ENCODE data around the gene PSMB3.

The PSMB3 gene

DNA sequence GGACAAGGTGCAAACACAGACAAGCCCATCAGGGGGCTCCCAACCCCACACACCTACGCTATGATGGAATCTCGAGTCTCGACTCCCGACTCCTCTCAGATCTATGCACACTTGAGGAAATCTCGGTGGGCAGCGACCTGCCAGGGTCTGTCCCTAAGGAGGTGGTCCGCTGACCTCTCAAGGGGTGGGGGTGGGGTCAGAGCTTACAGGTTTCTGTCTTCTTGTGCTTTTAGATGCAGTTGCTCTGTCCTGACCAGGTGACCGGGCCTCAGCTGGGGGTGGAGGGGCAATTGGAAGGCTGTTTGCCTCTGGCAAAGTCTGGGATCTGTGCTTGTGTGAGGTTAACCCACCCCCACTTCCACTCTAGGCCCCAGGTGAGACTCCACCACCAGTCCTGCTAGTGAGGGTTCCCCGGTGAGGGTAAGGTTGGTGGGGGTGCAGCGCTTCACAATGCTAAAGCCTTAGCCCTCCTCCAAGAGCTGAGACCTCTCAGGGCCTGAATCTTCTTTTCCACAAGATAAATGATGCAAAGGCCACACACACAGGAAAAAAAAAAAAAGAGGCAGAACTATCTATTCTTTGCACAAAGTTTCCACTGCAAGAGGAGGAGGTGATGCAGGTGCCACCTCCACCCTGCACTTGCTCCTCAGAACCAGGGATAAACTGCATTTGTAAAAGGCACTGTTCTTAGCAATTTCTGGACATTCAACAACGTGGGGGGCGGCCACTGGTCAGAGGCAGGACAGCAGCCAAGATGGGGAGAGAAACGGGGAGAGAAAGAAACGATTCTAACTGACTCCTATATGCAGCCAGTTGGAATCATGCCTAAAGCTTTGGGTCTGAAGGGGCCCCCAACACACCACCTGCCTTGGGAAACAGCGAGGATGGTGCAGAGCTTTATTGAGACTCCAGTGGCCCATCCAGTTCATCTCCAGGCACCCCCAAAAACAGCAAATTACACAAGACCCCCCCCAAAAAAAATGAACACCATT lies 18.3 kb upstream of the PSMB3 start:
- DNase-seq = no peak

DNA sequence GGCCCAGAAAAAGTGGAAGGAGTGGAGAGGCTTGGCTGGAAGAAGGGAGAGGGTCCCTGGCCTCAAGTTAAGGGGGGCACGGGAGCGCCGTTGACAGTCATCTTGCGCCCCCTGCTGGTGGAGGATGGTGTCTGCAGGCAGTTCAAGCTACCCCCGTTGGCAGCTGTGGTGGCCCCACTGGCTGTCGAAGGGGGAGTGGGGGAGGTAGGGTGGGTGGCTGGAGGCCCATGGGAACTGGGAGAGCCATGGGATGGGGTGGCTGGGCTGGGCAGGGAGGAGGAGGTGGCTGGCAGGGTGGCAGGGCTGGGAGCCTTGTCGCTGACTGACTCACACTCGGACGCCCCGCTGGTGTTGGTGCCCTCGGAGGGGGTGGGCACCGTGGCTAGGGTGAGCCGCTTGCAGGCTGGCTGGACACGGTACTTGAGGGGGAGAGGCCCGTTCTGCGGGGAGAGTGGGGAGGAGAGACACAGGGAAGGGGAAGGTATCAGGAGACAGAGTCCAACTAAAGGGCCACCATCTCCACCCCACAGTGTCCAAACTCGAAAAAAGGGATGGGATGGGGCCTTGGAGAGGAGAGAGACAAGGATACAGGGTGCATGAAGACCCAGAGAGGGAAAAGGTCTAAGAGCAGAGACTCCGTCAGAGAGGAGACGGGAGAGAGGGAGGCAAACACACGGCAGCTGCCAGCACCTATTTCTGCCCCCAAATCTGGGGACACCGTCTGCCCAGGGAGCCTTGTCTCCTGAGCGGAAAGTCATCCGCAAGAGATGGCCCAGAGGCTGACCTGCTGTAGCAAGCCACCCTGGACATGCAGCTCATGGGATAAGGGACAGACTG lies 17.2 kb upstream of the PSMB3 start:
- DNase-seq = no peak

DNA sequence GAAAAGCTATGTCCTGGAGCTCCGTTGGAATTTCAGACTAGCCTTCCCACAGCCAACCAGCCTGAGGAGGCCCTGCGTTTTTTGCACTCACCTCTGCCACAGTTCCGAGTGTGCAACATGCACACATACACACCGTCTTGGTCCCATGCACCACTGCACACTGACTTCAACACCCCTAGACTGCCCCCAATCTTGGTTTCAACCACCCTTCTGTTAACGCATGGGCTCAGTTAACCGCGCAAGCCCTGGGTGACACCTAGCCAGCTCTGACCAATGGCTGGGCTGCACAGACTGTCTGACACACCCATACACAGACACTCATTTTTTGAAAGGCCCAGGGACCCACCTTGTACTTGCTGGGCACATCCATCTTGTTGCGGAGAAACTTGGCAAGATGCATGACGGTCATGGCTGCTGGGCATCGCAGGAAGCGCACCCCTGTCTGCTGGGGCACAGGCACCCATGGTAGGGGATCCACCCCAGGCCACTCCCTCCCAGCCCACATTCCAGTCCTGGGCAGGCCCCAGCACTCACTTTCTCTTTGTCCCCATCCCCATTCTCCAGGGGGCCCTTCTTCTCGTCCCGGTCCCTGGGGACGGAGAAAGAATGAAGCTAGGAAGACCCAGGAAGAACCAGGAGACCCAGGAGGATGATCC lies 14.4 kb upstream of the PSMB3 start:
- no peak for DNase-seq

DNA sequence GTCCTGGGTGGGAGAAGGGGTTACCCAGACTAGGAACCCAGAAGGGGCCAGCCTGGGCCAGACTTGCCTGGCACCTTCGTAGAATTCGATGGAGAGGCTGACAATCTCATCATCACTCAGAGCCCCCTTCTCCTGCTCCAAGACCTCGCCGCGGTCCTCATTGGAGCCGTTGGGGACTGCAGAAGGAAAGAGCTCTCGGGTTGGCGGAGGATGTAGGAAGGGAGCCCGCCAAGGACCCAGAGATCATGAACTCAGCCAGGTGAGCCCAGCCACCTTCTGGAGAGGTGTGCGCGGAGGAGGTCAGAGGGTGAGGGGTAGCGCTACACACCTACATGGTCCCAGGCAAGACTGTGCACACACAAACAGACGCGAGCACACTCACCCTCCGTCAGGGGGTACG lies 13.9 kb upstream of the PSMB3 start:
- no peak for DNase-seq

DNA sequence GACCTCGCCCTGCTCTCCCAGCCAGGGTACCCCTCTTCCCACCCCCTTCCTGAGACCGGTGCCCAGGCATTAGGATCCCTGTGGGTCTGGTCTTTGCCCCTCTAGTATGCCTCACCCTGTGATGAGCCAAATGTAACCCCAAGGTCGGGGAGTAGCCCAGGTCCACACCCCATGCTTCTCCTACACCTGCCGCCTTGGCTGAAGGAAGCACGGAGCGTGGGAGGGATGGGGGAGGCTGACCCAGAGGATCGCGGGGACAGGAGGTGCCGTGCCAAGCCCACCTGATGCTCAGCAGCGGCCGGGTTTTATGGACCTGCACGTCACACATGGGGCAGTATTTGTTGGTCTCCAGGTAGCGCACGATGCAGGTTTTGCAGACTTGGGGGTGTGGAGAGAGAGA lies 13.2 kb upstream of the PSMB3 start:
- no peak for DNase-seq

DNA sequence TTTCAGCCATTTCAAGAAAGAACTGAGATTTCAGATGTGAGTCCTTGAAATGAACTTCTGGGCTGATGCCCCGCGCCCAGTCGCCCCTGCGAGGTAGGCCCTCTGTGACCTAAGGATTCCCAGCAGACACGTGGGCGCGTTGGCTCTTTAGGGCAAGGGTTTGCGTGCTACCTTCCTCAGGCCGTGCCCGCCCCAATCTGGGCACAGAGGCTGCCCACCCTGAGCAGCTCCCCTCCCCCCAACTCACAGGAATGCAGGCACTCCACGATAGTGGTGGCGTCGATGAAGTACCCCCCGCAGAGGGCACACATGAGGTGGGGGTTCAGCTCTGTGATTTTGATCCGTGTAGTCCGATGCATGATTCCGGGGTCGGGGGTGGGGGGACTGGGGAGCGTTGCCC lies 12.5 kb upstream of the PSMB3 start:
- no peak for DNase-seq

DNA sequence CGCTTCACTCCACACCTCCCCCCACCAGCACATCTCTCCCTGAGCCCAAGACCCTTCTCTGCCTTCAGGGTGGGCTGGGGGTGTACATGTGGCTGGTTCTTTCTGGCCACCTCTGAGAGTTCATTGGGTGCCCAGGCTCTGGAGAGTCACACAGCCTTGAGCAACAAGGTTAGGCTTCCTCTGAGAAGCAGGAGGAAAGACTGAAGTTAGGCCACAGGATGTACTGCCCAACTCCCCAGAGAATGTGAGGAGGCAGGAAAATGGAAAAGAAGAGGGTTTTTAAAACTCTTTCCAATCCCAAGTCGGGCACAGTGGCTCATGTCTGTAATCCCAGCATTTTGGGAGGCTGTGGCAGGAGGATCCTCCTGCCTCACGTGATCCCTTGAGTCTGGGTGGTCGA lies 11.7 kb upstream of the PSMB3 start:
- DNase-seq = no peak

DNA sequence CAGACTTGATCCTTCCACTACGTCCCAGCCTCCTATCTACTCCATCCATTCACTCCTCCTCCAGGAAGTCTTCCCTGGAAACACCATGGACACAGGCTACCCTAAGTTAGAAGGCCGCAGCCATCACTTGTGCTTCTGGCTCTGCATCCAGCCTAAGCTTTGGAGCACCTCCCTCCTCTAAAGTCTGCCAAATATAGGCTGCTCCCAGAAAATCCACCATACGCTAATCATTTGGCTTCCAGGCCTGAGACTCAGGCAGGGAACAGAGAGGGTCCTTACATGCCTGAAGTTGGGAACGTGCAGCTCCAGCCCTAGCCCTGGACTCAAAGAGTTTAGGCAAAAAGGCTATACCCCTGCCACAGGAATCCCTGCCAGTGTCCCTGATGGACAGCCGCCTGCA lies 11.1 kb upstream of the PSMB3 start:
- DNase-seq = no peak

DNA sequence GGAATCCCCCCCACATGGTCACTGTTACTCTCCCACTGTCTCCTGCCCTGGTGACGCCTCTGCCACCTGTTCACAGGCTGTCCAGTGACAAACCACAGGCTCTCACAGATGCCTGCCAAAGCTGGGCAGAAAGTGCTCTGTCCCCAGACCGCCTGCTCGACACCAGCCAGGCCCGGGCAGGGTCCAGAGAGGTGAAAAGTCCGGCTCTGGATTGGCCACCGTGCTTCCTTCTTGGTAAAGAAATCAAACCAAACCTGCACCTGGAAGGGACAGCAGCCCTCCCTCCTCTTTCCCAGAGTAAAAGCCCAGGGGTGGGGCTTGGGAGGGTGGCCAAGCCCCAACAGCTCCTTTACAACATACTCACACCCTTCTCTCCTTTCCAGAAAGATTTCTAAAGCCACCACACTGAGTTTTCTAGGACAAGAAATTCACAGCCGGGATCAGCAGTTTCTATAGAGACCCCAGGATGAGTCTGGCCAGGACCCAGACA lies 10.6 kb upstream of the PSMB3 start:
- no peak for DNase-seq

DNA sequence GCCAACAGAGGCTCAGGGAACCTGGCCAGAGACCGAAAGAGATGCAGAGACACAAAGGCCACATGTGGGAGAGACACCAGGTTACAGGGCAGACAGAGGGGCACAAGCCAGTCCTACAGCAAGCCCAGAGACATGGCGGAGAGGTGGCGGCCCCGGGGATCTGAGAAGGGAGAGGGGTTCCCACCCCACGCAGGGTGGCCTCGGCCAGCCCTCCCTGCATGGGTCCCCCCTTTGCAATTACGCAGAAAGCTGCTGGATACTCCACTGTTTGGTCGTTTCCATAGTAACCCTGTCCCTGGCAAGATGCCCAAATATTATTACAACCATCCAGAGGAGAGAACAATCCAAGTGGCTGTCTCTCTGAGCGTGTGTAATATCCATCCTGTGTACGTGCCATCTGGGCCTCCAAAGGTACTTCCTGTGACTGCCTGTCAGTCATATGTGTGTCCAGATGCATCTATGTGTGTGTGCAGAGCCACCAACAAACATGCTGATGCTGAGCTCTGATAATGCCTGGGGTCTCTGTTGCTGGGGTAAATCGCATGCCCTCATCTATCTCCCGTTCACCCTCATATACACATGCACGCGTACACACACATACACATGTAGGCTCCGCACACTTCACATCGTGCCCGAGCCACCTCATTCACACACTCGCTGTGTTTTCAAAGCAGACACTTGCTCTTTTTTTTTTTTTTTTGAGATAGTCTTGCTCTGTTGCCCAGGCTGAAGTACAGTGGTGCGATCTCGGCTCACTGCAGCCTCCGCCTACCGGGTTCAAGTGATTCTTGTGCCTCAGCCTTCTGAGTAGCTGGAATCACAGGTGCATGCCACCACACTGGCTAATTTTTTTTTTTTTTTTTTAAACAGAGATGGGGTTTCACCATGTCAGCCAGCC lies 9.9 kb upstream of the PSMB3 start:
- DNase-seq = peak; percentile 61

DNA sequence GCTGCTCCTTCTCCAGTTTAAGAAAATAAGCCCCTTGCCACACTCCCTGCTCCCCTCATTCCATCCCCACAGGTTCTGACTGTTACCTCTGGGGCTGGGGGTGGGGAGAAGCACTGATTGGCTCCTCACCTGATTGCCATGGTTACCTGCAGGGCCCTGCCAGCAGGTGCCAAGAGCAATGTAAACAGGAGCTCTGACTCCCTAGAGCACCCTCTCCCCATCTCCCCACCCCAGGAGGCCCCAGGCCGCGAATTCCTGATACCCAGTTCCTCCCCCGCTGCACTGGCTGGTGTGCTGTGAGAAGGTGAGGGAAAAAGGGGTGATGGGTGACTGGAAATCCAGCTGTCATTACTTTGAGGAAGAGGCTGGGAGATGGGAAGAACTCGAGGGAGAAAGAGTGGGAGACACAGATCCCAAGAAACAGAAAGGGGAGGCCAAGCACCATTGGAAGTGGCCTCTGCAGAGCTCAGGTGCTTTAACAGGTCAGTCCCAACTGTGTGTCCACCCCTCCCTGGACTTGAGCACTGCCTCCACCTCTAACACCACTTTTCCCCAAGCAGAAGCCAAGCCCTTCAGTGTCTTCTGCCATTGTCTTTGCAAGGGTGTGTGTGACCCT lies 8.9 kb upstream of the PSMB3 start:
- DNase-seq = peak; percentile 78

DNA sequence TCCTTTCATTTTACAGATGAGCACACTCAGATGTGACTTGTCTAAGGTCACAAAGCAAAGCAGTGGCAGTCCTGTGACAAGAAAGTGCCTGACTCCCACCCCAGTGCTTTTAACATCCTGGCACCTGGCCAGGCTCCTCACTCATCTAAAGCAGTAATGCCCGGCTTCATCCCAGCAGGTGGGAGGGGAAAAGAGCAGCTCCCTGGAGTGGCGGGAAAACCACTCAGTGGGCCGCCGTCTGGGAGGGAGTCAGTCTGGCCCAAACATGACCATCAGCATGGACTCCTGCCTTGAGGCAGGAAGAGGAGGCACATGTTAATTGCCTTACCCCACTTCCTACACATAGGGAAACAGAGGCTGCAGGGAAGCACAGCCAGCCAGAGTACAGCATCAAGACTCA lies 7.0 kb upstream of the PSMB3 start:
- DNase-seq = peak; percentile 68

DNA sequence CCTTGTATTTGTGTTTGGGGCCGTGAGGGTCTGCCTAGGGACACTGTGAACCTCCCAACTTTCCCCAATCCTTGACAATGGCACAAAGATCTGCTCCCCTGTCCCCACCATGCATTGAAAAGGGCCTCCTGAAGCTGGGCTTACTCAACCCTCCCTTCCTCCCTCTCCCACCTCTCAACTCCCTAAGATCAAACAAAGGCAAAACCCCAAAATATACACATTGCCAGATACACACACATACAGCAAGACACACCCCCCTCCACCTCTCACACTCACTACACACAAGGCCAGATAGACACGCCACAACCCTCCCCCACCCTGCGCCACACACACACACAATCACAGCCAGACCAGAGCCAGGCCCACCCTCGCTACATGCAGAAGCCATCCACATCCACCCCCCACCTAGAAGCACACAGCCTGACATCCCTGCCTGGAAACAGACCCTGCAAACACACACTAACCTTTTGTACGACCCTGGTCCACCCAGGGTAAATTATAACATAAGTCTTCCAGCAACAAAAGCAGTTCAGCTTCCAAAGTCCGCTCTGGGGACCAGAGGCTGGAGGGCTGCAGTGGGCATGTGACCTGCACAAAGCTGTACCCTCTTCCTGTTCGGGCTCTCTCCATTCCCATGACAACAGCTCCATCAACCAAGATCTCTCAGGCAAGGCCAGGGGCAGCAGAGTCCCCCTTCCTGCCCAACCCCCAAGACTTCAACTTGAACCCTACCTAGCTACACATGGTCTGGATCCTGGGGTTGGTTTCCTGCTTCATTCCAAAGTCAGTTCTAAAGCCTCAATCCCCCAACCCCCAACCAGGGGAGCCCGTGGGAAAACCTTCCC lies 6.3 kb upstream of the PSMB3 start:
- DNase-seq = no peak

DNA sequence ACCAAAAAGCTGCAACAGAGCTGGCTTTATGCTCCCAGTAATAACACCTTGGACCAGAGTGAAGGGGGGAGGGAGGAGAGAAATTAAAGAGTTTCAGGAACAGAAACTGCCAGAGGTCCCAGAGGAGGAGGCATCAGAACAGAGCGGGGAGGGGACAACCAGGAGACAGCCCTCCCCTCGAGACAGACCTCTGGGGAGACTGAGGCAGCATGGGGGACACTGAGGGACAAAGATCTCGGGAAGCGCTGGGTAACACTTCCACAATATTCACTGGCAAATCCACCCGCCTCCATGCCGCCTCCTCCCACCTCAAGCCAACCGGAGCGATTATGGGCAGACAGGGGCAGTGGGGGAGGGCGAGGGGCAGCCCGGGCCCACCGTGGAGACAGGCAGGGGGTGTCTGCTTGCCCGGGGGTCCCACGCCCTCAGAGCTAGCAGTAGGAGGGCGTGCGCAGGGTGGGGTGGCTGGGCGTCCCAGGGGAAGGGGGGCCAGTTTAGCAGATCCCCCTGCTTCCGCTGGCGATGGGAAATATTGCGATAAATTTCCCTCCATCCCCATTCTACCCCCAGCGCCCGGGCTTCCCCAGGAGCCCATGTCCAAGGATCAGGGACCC lies 5.6 kb upstream of the PSMB3 start:
- no peak for DNase-seq

DNA sequence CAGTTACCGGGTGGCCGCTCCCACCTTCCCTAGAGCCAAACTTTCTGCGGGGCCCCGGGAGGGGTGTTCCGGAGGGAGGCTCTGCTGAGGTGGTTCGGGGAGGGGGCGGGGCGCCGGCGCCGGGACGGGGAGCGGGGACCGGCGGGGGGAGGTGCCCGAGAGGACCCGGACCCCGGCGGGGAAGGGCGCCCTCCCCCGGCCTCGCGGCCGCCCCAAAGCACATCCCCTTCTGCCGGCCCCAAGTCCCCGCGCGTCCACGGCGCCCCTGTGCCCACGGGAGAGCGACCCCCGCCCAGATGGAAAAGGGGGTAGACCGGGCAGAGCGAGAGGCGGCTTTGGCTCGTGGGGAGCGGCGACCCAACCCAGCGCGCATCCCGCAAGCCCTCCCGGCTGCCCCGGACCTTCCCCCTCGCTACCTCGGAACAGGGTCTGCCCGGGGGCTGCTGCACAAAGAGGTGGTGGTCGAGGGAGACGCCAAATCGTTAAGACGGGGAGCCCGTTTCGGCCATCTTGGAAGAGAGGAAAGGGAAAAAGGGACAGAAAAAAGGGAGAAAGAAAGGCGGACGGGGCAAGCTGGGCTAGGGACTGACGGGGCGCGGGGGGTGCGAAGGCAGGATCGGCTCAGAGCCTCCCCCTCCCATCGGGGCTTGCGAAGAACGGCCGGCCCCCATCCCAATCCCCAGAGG lies 4.9 kb upstream of the PSMB3 start:
- no peak for DNase-seq

DNA sequence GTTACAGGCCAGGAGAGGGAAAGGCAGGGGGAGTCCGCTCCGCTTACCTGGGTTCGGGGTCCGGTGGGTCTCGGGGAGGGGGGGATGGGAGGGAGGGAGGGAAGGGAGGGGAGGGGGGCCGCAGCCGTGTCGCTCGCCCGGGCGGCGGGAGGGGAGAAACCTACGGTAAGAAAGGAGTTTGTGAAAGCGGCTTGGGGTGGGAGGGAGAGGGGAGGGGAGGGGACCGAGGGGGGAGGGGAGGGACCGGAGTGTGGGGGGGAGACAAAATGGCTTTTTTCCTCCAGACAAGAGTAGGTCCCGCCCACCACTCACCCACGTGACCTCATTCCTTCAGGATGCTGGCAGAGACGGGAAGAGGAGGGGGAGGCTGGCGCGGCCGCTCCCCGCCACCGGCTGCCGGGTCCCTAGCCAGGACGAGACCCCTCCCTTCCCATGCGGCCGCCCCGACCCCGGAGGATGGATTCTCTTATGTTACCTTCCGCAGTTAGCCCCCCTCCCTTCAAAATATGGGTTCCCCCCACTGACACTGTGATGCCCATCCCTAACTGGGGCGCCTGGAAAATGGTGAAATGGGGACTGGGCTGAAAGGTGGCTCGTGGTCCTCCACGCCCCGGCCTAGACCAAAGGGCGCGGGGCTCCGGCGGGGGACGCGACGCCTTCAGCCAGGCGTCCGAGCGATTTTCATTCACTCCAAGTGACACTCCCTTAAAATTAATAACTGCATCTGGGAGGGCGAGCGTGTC lies 4.2 kb upstream of the PSMB3 start, which contains the start of gene PCGF2:
Gene PCGF2, minus strand, starts transcription at position 188 of the 743 bp plus-strand sequence. CDS start 7,934 bp downstream, outside the sequence.
- peak; percentile 77 for DNase-seq

DNA sequence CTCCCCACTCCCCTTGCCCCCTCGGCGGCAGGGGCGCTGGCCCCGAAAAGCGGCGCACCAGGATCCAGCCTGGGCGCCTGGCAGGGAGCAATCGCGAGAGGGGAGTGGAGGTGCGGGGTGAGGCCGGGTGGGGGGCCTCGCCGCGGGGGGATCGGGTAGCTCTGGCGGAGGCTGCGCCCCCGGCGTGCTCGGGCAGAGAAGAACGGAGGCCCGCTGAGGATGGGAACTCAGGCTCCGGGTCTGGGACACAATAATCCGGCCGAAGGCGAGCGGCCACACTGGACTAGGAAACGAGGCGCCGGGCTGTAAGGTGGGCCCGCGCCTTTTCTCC lies 3.7 kb upstream of the PSMB3 start:
- DNase-seq = no peak

DNA sequence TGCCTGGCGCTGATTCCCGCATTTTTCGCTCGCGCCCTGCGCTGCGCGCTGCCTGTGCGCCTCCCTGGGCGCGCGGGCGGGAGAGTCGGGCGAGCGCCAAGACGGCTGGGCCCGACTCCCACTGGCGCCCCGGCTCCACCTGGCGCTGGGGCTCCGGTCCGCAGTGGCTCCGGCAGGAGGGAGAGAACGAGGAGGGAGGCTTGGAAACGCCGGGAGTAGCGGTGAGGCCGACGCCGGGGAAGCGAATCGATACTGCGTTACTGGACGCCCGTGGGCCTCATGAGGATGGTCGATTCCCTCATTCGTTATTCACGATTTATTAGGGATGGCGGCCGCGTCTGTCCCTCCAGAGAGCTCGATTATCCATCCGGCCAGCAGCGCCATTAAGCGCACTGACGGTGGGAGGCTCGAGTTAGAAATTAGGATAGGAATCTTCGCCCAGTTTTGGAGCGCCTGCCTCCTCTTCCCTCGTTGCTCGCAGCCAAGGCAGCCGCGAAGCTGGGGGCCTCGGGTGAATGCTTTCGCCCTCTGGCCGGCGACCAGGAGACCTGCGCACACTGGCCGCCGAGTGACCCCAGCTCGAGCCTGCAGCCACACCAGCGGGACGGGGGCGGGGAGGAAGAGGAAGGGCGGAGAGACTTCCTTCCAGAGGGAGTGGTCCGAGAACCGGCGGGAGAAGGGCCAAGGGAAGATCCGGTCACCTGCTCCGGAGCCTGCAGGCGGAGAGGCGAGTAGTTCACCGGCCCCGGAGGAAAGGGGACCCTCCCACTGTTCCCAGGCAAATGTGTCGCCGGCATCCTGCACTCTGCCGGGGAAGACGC lies 3.1 kb upstream of the PSMB3 start:
- no peak for DNase-seq
